ENCODE data around the gene UBB. TPM values are rescaled to one million over a fixed set of nuclear protein-coding genes. Genes with fewer than 3 reads are reported as not detected.

Gene UBB
- total RNA-seq, 1 experiment from 2014 or later, result 1,609 TPM

DNA sequence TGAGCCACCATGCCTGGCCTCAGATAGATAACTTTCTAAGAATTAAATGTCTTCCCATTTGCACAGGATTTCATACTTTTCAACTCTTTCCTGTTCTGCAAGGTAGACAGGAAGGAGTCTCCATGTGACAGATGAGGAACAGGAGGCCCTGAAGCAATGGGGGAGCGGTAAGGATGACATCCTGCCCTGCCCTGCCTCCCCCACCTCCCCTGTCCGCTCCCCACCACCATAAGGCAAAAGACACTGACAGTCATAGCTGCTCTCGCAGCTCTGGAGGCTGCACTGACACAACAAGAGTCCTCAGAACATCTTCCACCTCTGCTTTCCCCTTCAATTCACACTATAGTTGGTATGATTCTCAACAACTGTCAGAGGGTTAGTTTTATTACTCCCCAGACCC lies 37.3 kb upstream of the UBB start:
- H3K4me1 ChIP-seq (ENCODE audit: insufficient read depth, low read length), result no peaks in the 10 kb centered on the region
- H2BK20ac ChIP-seq (ENCODE audit: low read depth, low read length, poor library complexity, severe bottlenecking), result no peak overlapping the region
- H3K23ac ChIP-seq (ENCODE audit: insufficient read length, low read depth, low read length), result no peak overlapping the region
- no peak overlapping the region for H3T11ph ChIP-seq (ENCODE audit: low read length)
- no peaks in the 10 kb centered on the region for H3K9me3 ChIP-seq (ENCODE audit: control insufficient read depth, low read depth, low read length)
- H3K18ac ChIP-seq (ENCODE audit: insufficient read length, low read depth, low read length), result no peak overlapping the region
- H2BK120ac ChIP-seq (ENCODE audit: low read depth, low read length, poor library complexity, severe bottlenecking), result no peak overlapping the region
- no peaks in the 10 kb centered on the region for H3K79me2 ChIP-seq (ENCODE audit: insufficient read depth, low read length)
- no peak overlapping the region for H3K9ac ChIP-seq (ENCODE audit: extremely low read depth, insufficient read length, low read length)
- H3K27ac ChIP-seq (ENCODE audit: insufficient read length, low read depth, low read length), result no peak overlapping the region
- no peaks in the 10 kb centered on the region for H3K23me2 ChIP-seq (ENCODE audit: insufficient read length, low read depth, low read length, poor library complexity, severe bottlenecking)
- H4K20me1 ChIP-seq (ENCODE audit: control insufficient read depth, insufficient read depth, insufficient read length), result no peaks in the 10 kb centered on the region
- H3K27me3 Mint-ChIP-seq (ENCODE audit: low read depth), result no peaks in the 10 kb centered on the region
- no peak overlapping the region for H2BK15ac ChIP-seq (ENCODE audit: low read depth, low read length)
- no peak overlapping the region for H3K4ac ChIP-seq (ENCODE audit: low read depth, low read length)
- H4K91ac ChIP-seq (ENCODE audit: insufficient read length, low read depth, low read length), result no peak overlapping the region
- no peak overlapping the region for H3K4me3 Mint-ChIP-seq
- no peaks in the 10 kb centered on the region for H3K9me3 Mint-ChIP-seq
- H3K56ac ChIP-seq (ENCODE audit: insufficient read length, low read depth, low read length), result no peak overlapping the region
- no peaks in the 10 kb centered on the region for H3K4me1 Mint-ChIP-seq
- DNase-seq, result no peak
- TF ChIP-seq CTCF (conservative IDR thresholded peaks at IDR 0.05), result no peak
- H2AFZ ChIP-seq (ENCODE audit: low read length), result no peak overlapping the region
- no peak overlapping the region for H2BK12ac ChIP-seq (ENCODE audit: insufficient read length, low read depth, low read length)
- H3K27ac Mint-ChIP-seq, result peak overlapping the region in 1 of 3 experiments; percentile 48; a peak in 1 of 7 replicates
- no peak overlapping the region for H3K14ac ChIP-seq (ENCODE audit: insufficient read depth, low read length)
- no peak overlapping the region for H2BK5ac ChIP-seq (ENCODE audit: insufficient read length, low read length)
- H4K8ac ChIP-seq (replicated peaks; ENCODE audit: insufficient read length, low read depth, low read length), result no peak overlapping the region
- peaks cover 30 to 53% (median 41%) of the 10 kb centered on the region in 3 experiments; a peak in 6 of 7 replicates for H3K36me3 Mint-ChIP-seq (ENCODE audit: insufficient read depth in 1 of 3, low read depth in 3 of 3)
- no peak overlapping the region for H2AK5ac ChIP-seq (ENCODE audit: insufficient read length, low read length)
- H3K4me2 ChIP-seq (ENCODE audit: insufficient read depth, insufficient read length, low read length), result no peak overlapping the region
- no CpG with 5 or more reads among the region's 3 CpGs for WGBS (ENCODE audit: extremely low coverage, insufficient read length, low lambda C conversion rate)
- no peak overlapping the region for H4K5ac ChIP-seq (ENCODE audit: insufficient read length, low read depth, low read length)
- no peaks in the 10 kb centered on the region for H3K79me1 ChIP-seq (ENCODE audit: insufficient read depth, low read depth, low read length, poor library complexity, severe bottlenecking)
- no peaks in the 10 kb centered on the region for H3K27me3 ChIP-seq (ENCODE audit: insufficient read depth, low read length)
